ENCODE results near the gene PAIP2. TPM values are rescaled to one million over a fixed set of nuclear protein-coding genes. Genes with fewer than 3 reads are reported as not detected.

PAIP2 gene
- total and polyA plus RNA-seq, 4 donors, result 55.6 to 83.1 (median 70.6) TPM

DNA sequence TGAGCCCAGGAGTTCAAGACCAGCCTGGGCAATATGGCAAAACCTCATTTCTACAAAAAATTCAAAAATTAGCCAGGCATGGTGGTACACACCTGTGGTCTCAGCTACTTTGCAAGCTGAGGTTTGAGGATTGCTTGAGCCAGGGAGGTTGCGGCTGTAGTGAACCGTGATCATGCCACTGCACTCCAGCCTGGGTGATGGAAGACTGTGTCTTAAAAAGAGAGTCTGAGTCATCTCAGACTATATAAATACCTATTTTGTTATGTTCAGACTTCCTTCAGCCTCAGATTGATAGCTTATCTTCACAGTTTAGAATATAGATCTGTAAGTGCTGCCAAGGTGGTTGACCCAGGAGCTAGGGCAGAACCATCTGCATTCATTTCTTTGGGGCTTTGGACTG lies 1.6 kb upstream of the PAIP2 start:
- no peak overlapping the region for H3K4me3 ChIP-seq
- no peak overlapping the region for H3K27ac ChIP-seq (ENCODE audit: low read depth in 1 of 2, low read length in 1 of 2)
- ATAC-seq (ENCODE audit: insufficient read depth, low FRiP score) (no peak), DNase-seq (no peak)
- H3K4me1 ChIP-seq (ENCODE audit: control insufficient read depth in 5 of 5, insufficient read depth in 5 of 5, low read length in 5 of 5), result peaks cover 0 to 26% (median 4%) of the 10 kb centered on the region in 5 donors
- H3K27me3 ChIP-seq (ENCODE audit: control insufficient read depth in 3 of 3, insufficient read depth in 3 of 3, low read length in 2 of 3), result no peaks in the 10 kb centered on the region
- 91% methylated on average over 2 of the region's 2 CpGs for WGBS, 2 donors
- TF ChIP-seq, protein P1, sequence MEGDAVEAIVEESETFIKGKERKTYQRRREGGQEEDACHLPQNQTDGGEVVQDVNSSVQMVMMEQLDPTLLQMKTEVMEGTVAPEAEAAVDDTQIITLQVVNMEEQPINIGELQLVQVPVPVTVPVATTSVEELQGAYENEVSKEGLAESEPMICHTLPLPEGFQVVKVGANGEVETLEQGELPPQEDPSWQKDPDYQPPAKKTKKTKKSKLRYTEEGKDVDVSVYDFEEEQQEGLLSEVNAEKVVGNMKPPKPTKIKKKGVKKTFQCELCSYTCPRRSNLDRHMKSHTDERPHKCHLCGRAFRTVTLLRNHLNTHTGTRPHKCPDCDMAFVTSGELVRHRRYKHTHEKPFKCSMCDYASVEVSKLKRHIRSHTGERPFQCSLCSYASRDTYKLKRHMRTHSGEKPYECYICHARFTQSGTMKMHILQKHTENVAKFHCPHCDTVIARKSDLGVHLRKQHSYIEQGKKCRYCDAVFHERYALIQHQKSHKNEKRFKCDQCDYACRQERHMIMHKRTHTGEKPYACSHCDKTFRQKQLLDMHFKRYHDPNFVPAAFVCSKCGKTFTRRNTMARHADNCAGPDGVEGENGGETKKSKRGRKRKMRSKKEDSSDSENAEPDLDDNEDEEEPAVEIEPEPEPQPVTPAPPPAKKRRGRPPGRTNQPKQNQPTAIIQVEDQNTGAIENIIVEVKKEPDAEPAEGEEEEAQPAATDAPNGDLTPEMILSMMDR (IDR thresholded peaks at IDR 0.05; ENCODE audit: control extremely low read depth, extremely low read depth), result no peak
- H3K9me3 ChIP-seq (ENCODE audit: control insufficient read depth in 4 of 4, insufficient read depth in 3 of 4, low read length in 3 of 4), result no peaks in the 10 kb centered on the region
- peaks cover 0 to 9% (median 1%) of the 10 kb centered on the region in 4 donors for H3K36me3 ChIP-seq (ENCODE audit: control insufficient read depth in 4 of 4, insufficient read depth in 4 of 4, low read length in 4 of 4)
- no peak overlapping the region for H3K9ac ChIP-seq (ENCODE audit: insufficient read depth in 1 of 2, low read length in 2 of 2)

DNA sequence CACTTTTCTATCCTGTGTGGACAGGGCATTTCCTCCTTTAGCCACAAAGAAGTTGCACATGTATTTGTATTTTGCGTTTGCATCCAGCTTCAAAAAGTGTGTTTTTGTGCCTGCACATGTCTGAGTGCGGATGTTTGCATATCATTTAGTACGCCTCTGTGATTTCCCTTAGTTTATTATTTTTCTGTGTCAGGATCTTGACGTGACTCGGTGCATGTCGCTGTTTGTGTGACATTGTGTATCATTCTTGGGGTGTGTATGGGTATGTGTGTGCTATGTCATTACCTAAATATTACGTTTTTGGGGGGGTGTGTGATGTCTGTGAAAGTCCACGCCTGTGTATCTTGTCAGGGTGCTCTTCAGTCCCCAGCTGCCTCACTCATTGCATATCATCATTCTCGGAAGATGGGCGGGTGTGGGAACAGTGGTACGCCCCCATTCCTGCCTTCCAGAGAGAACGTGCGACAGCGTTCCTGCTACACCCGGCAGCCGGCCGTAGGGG lies 416 bp upstream of the PAIP2 start:
- peak overlapping the region in 1 of 2 donors; percentile 32 for H3K27ac ChIP-seq (ENCODE audit: low read depth in 1 of 2, low read length in 1 of 2)
- ATAC-seq (ENCODE audit: insufficient read depth, low FRiP score) (no peak), DNase-seq (no peak)
- H3K4me1 ChIP-seq (ENCODE audit: control insufficient read depth in 5 of 5, insufficient read depth in 5 of 5, low read length in 5 of 5), result peaks cover 0 to 26% (median 4%) of the 10 kb centered on the region in 5 donors
- TF ChIP-seq, protein P1 (IDR thresholded peaks at IDR 0.05; ENCODE audit: control extremely low read depth, extremely low read depth), result no peak
- H3K4me3 ChIP-seq, result peak overlapping the region; percentile 45
- H3K9me3 ChIP-seq (ENCODE audit: control insufficient read depth in 4 of 4, insufficient read depth in 3 of 4, low read length in 3 of 4), result no peaks in the 10 kb centered on the region
- peaks cover 0 to 9% (median 3%) of the 10 kb centered on the region in 4 donors for H3K36me3 ChIP-seq (ENCODE audit: control insufficient read depth in 4 of 4, insufficient read depth in 4 of 4, low read length in 4 of 4)
- 3 to 6% methylated on average over 17 of the region's 17 CpGs for WGBS, 2 donors
- peak overlapping the region in 1 of 2 donors; percentile 30 for H3K9ac ChIP-seq (ENCODE audit: insufficient read depth in 1 of 2, low read length in 2 of 2)
- no peaks in the 10 kb centered on the region for H3K27me3 ChIP-seq (ENCODE audit: control insufficient read depth in 3 of 3, insufficient read depth in 3 of 3, low read length in 2 of 3)

GRCh38 chr5:139342423-139342723 lies 719 bp downstream of the PAIP2 start:
- H3K27me3 ChIP-seq (ENCODE audit: control insufficient read depth in 3 of 3, insufficient read depth in 3 of 3, low read length in 2 of 3), result no peaks in the 10 kb centered on the region
- peak overlapping the region; percentile 96 to 100 for H3K27ac ChIP-seq (ENCODE audit: low read depth in 1 of 2, low read length in 1 of 2)
- H3K9me3 ChIP-seq (ENCODE audit: control insufficient read depth in 4 of 4, insufficient read depth in 3 of 4, low read length in 3 of 4), result no peaks in the 10 kb centered on the region
- peak overlapping the region; percentile 96 for H3K4me3 ChIP-seq
- peak overlapping the region; percentile 99 for H3K9ac ChIP-seq (ENCODE audit: insufficient read depth in 1 of 2, low read length in 2 of 2)
- peaks cover 0 to 26% (median 4%) of the 10 kb centered on the region in 5 donors for H3K4me1 ChIP-seq (ENCODE audit: control insufficient read depth in 5 of 5, insufficient read depth in 5 of 5, low read length in 5 of 5)
- ATAC-seq (ENCODE audit: insufficient read depth, low FRiP score) (no peak), DNase-seq (no peak)
- WGBS, 2 donors, result 0% methylated on average over 16 of the region's 16 CpGs
- TF ChIP-seq, protein P1 (IDR thresholded peaks at IDR 0.05; ENCODE audit: control extremely low read depth, extremely low read depth), result no peak
- H3K36me3 ChIP-seq (ENCODE audit: control insufficient read depth in 4 of 4, insufficient read depth in 4 of 4, low read length in 4 of 4), result peaks cover 0 to 9% (median 6%) of the 10 kb centered on the region in 4 donors

GRCh38 chr5:139343476-139343875 lies 1.8 kb downstream of the PAIP2 start:
- H3K9ac ChIP-seq (ENCODE audit: insufficient read depth in 1 of 2, low read length in 2 of 2), result peak overlapping the region in 1 of 2 donors; percentile 99
- no peak for ATAC-seq (ENCODE audit: insufficient read depth, low FRiP score)
- 81 to 85% methylated on average over 9 of the region's 9 CpGs for WGBS, 2 donors

More at GRCh38 chr5:139343476-139343875, 1.8 kb downstream of the PAIP2 start:
- no peak for DNase-seq
- TF ChIP-seq, protein P1 (IDR thresholded peaks at IDR 0.05; ENCODE audit: control extremely low read depth, extremely low read depth), result no peak
- Histone ChIP-seq H3K27ac (ENCODE audit: low read depth in 1 of 2, low read length in 1 of 2) (no peak overlapping the region), H3K9me3 (ENCODE audit: control insufficient read depth in 4 of 4, insufficient read depth in 3 of 4, low read length in 3 of 4) (no peaks in the 10 kb centered on the region), H3K4me3 (no peak overlapping the region), H3K36me3 (ENCODE audit: control insufficient read depth in 4 of 4, insufficient read depth in 4 of 4, low read length in 4 of 4) (peaks cover 0 to 9% (median 7%) of the 10 kb centered on the region in 4 donors), H3K27me3 (ENCODE audit: control insufficient read depth in 3 of 3, insufficient read depth in 3 of 3, low read length in 2 of 3) (no peaks in the 10 kb centered on the region), H3K4me1 (ENCODE audit: control insufficient read depth in 5 of 5, insufficient read depth in 5 of 5, low read length in 5 of 5) (peaks cover 0 to 26% (median 4%) of the 10 kb centered on the region in 5 donors)
